Skeletal muscle tissue (tissue), 4 donors: ENCODE data around the gene SPATA16. TPM values are rescaled to one million over a fixed set of nuclear protein-coding genes. Genes with fewer than 3 reads are reported as not detected.
"Not testable (repeated sequence)": the region's sequence is repeated elsewhere in the genome, so short reads cannot be mapped to it uniquely, and the experiment has no call there.

ENCODE experiments used
- H3K27ac ChIP-seq: one replicate; pipeline ENCODE4 v1.7.0; 2013; ENCODE audit warnings: mild to moderate bottlenecking, low read depth, low read length, inconsistent platforms
- H3K27me3 ChIP-seq, 3 donors: one replicate each; pipeline ENCODE4 v1.7.0; 2013; ENCODE audit warnings: low read length in 3 of 3; ENCODE audit not compliant: control insufficient read depth in 3 of 3, insufficient read depth in 3 of 3
- H3K36me3 ChIP-seq, 3 donors: one replicate each; pipeline ENCODE4 v1.7.0; 2013; ENCODE audit warnings: low read length in 3 of 3; ENCODE audit not compliant: control insufficient read depth in 3 of 3, insufficient read depth in 3 of 3
- H3K4me1 ChIP-seq, 3 donors: one replicate each; pipeline ENCODE4 v1.7.0; 2013; ENCODE audit warnings: low read length in 3 of 3, mild to moderate bottlenecking in 3 of 3; ENCODE audit not compliant: control insufficient read depth in 3 of 3, insufficient read depth in 3 of 3
- H3K4me3 ChIP-seq, 3 donors: one replicate each; pipeline ENCODE4 v1.7.0; 2013; ENCODE audit warnings: low read length in 3 of 3
- H3K9ac ChIP-seq, 3 donors: one replicate each; pipeline ENCODE4 v1.7.0; 2013; ENCODE audit warnings: low read length in 3 of 3, mild to moderate bottlenecking in 3 of 3, moderate library complexity in 2 of 3, low read depth in 1 of 3
- H3K9me3 ChIP-seq, 3 donors: one replicate each; pipeline ENCODE4 v1.7.0; 2013; ENCODE audit warnings: low read length in 3 of 3; ENCODE audit not compliant: control insufficient read depth in 3 of 3
- total RNA-seq: library from RNA; depleted of rRNA; stranded (reverse); fragments of >200 nt; gene quantifications from one replicate; pipeline ENCODE4 v1.2.3, GENCODE V29; 2014
- donor health status: Osteomylitis.

The SPATA16 gene
- total RNA-seq, 1 donor from 2014 or later: not detected

DNA sequence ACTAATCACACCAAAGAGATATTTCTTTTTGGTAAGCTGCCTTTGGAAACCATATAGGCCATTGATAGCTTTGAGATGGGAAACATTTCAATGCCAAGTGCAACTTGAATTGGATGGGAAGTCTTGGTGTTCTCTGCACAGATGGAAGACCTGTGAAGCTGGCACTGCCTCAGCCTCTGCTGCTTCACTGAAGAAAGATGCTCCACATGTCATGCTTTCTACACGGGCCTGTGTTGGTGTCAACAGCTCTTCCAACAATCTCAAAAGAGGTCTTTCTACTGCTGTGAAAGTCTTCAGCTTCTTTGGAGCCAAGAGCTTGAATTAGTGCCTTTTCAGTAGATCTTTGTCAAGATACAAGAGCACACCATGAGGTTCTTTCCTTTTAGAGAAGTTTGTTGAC lies 169.0 kb downstream of the SPATA16 start:
- Histone ChIP-seq H3K9me3 (no peaks in the 10 kb centered on the region), H3K27ac (no peak overlapping the region), H3K27me3 (no peaks in the 10 kb centered on the region), H3K4me1 (no peaks in the 10 kb centered on the region), H3K4me3 (no peak overlapping the region), H3K9ac (no peak overlapping the region), H3K36me3 (no peaks in the 10 kb centered on the region)

DNA sequence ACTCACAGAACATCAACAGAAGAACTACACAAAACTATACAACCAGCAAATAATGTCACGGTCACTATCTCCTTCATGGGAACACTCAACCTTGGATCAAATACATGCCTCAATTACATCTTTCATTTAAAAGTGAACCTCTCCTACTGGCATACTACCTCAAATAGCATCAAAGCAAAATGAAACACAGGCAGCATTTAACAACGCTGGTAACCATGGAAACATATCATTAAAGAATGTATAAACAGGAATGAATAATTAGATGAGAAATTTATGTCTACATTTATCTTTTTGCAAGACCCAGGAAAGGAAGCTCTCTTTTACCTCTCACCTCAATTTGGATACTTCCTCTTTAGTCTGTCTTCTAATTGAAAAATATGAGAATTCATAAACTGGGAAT lies 172.4 kb downstream of the SPATA16 start:
- no peak overlapping the region for H3K9ac ChIP-seq
- no peak overlapping the region for H3K27ac ChIP-seq
- H3K4me3 ChIP-seq: no peak overlapping the region
- H3K27me3 ChIP-seq: no peaks in the 10 kb centered on the region
- no peaks in the 10 kb centered on the region for H3K36me3 ChIP-seq
- no peaks in the 10 kb centered on the region for H3K9me3 ChIP-seq
- no peaks in the 10 kb centered on the region for H3K4me1 ChIP-seq

DNA sequence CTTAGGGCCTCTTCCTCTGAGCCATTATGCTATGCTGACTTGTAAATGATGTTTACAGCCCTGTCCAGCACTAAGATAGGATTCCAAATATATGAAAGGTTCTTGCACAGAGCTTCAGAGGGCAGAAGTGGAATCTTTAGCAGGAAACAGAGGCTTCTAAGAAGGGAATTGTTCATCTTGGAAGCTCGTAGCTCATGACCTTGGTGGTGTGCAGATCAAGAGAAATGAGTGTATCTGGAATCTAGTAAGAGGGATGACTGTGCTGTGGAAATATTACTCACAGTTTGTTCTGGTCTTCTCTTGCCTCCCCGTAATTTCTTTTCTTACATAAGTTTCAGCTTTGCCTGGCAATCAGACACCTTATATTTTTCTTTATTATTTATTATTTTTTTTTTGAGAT lies 175.8 kb downstream of the SPATA16 start:
- no peaks in the 10 kb centered on the region for H3K27me3 ChIP-seq
- H3K36me3 ChIP-seq: no peaks in the 10 kb centered on the region
- H3K9me3 ChIP-seq: no peaks in the 10 kb centered on the region
- no peak overlapping the region for H3K4me3 ChIP-seq
- no peaks in the 10 kb centered on the region for H3K4me1 ChIP-seq
- H3K27ac ChIP-seq: no peak overlapping the region
- no peak overlapping the region for H3K9ac ChIP-seq

DNA sequence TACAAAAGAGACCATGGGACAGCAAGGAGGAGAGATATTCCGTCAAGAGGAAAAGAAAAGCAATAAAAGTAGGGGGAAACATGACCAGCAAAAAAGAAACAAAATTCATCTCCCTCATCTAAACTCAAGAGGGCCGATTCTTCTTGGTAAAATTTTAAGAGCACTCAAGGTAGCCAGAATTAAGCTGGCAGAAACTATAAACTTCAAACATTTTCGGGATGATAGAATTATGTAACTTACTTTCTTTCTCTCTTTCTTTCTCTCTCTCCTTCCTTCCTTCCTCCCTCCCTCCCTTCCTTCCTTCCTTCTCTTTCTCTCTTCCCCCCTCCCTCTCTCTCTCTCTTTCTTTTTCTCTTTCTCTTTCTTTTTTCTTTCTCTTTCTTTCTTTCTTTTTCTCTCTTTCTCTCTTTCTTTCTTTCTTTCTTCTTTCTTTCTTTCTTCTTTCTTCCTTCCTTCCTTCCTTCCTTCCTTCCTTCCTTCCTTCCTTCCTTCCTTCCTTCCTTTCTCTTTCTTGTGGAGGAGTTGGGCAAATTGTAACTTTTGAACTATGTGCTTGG lies 180.3 kb downstream of the SPATA16 start:
- H3K27me3 ChIP-seq, H3K4me1 ChIP-seq, H3K9ac ChIP-seq, H3K36me3 ChIP-seq, H3K9me3 ChIP-seq, H3K4me3 ChIP-seq, H3K27ac ChIP-seq: not testable (repeated sequence)

DNA sequence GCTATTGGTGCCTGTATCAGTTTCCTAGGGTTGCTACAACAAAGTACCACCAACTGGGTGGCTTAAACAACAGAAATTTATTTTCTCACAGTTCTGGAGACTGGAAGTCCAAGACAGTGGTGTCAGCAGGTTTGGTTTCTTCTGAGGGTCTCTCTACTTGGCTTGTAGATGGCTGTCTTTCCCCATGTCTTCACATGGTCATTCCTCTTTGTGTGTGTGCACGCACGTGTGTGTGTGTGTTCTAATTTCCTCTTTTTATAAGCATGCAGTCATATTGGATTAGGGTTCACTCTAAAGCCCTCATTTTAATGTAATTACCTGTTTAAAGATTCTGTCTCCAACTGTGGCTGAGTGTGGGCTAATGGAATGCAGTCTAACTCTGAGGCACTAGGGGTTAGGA lies 182.5 kb downstream of the SPATA16 start:
- Histone ChIP-seq H3K4me1 (no peaks in the 10 kb centered on the region), H3K27me3 (no peaks in the 10 kb centered on the region), H3K9me3 (no peaks in the 10 kb centered on the region), H3K4me3 (no peak overlapping the region), H3K36me3 (no peaks in the 10 kb centered on the region), H3K27ac (no peak overlapping the region), H3K9ac (no peak overlapping the region)

DNA sequence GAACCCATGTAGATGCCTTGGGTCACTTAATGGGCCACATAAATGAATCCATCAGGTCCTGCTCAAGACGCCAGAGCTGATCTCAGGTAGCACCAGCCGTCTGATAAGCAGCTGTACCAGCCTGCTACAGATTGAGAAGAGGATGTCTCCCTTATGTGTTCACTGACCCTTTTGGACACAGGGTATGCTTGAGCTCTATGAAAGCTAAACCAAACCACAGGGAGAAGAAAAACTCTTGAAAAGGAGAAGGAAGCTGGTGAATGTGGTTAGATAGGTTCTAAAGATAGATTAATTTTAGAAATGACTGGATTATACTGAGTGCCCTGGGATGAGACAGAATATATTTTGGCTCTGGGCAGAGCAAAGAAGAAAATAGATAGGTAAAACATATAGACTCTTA lies 187.5 kb downstream of the SPATA16 start:
- Histone ChIP-seq H3K27ac (no peak overlapping the region), H3K9me3 (no peaks in the 10 kb centered on the region), H3K36me3 (no peaks in the 10 kb centered on the region), H3K9ac (no peak overlapping the region), H3K27me3 (no peaks in the 10 kb centered on the region), H3K4me1 (no peaks in the 10 kb centered on the region), H3K4me3 (no peak overlapping the region)

DNA sequence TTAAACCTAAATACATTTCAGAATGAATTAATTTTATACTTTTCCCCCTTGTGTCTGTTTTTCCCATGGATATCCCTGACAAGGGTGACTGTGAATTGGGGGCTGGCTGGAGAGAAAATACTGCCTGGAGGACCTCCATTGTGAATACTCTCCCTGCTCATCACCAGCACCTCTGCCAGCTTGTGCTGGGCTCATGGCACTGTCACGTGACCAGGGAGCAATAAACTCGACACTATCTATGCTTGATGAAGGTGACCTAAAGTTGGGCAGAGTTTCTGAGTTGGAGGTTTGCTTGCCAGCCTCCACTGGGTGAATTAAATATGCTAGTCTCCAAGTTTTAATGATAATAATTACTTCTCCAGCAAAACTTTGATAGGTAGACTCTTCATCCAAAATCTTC lies 189.5 kb downstream of the SPATA16 start:
- no peak overlapping the region for H3K27ac ChIP-seq
- H3K27me3 ChIP-seq: no peaks in the 10 kb centered on the region
- H3K9ac ChIP-seq: no peak overlapping the region
- no peaks in the 10 kb centered on the region for H3K36me3 ChIP-seq
- no peaks in the 10 kb centered on the region for H3K4me1 ChIP-seq
- H3K9me3 ChIP-seq: no peaks in the 10 kb centered on the region
- no peak overlapping the region for H3K4me3 ChIP-seq

DNA sequence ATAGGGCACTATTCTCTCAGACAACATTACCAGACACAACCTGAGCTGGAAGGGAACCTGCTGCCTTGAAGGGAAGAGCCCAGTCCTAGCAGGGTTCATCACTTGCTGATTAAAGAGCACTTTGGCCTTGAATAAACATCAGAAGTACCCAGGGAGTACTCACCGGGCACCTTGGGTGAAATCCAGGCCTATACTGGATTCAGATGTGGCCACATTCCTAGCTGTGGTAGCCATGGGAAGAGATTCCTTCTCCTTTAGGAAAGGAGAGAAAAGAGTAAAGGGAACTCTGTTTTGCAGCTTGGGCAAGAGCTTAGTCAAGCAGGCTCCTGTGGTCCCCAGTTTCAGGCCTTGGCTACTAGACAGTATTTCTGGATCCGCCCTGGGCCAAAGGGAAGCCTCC lies 195.0 kb downstream of the SPATA16 start:
- no peaks in the 10 kb centered on the region for H3K9me3 ChIP-seq
- no peaks in the 10 kb centered on the region for H3K4me1 ChIP-seq
- H3K36me3 ChIP-seq: no peaks in the 10 kb centered on the region
- no peak overlapping the region for H3K27ac ChIP-seq
- no peaks in the 10 kb centered on the region for H3K27me3 ChIP-seq
- H3K9ac ChIP-seq: no peak overlapping the region
- H3K4me3 ChIP-seq: no peak overlapping the region

DNA sequence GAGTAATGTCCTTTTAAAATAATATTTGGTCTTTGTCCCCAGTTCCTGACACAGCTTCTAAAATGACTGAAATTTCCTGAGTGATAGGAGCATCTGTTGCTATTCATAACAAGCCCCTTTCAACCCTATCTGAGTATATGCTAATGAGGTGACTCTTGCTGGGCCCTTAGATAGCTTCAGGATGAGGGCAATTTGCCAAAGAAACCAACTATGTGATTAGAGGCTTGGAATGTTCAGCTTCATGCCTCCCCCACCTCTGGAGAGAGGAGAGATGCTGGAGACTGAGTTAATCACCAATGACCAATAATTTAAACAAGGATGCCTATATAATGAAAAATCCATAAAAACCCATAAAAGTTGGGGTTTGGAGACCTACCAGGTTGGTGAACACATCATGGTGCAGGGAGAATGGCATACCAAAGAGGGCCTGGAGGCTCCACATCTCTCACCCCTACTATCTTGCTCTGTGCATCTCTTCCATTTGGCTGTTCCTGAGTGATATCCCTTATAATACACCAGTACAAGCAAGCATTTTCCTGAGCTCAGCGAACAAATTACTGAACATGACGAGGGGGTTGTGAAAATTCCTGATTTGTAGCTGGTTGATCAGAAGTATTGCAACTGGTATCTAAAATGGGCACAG lies 201.3 kb downstream of the SPATA16 start:
- no peaks in the 10 kb centered on the region for H3K4me1 ChIP-seq
- H3K9ac ChIP-seq: no peak overlapping the region
- H3K27me3 ChIP-seq: no peaks in the 10 kb centered on the region
- no peak overlapping the region for H3K4me3 ChIP-seq
- H3K9me3 ChIP-seq: no peaks in the 10 kb centered on the region
- H3K36me3 ChIP-seq: no peaks in the 10 kb centered on the region
- H3K27ac ChIP-seq: no peak overlapping the region

DNA sequence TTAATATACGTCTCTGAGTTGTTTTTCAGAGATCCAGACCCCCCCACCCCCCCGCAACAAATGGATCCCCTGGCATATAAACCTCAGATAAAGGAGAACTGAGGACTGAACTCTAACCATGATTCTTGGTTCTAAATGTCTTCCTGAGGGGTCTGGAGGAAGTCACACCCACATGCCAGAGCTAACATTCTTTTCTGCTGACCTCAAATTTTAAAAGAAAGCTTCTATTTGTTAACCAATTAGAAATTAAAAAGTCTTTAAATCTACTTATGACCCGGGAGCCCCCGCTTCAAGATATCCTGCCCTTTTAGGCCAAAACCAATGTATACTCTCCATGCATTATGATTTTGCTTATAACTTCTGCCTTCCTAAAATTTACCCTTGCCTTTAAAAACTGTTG lies 202.2 kb downstream of the SPATA16 start:
- Histone ChIP-seq H3K4me3 (no peak overlapping the region), H3K9me3 (no peaks in the 10 kb centered on the region), H3K27ac (no peak overlapping the region), H3K36me3 (no peaks in the 10 kb centered on the region), H3K4me1 (no peaks in the 10 kb centered on the region), H3K27me3 (no peaks in the 10 kb centered on the region), H3K9ac (no peak overlapping the region)
